ENCODE measurements around the gene CES4A.
"Not testable (repeated sequence)": the region's sequence is repeated elsewhere in the genome, so short reads cannot be mapped to it uniquely, and the experiment has no call there.

DNA sequence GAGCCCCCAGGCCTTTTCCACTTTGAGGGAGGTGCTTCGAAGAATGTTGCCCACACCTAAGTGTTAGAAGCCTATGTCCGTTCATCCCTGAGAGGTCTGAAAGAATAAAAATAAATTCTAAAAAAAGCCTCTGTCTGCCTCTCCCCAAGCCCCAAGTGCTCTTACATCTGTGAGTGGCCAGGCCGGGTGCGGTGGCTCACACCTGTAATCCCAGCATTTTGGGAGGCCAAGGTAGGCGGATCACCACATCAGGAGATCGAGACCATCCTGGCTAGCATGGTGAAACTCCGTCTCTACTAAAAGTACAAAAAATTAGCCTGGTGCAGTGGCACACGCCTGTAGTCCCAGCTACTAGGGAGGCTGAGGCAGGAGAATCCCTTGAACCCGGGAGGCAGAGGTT, 43.4 kb upstream of the CES4A start:
- TF ChIP-seq, protein P1, sequence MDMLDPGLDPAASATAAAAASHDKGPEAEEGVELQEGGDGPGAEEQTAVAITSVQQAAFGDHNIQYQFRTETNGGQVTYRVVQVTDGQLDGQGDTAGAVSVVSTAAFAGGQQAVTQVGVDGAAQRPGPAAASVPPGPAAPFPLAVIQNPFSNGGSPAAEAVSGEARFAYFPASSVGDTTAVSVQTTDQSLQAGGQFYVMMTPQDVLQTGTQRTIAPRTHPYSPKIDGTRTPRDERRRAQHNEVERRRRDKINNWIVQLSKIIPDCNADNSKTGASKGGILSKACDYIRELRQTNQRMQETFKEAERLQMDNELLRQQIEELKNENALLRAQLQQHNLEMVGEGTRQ (IDR thresholded peaks at IDR 0.05; ENCODE audit: borderline replicate concordance, low read depth, low read length) = not testable (repeated sequence)
- TF ChIP-seq, protein P2, sequence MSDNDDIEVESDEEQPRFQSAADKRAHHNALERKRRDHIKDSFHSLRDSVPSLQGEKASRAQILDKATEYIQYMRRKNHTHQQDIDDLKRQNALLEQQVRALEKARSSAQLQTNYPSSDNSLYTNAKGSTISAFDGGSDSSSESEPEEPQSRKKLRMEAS (IDR thresholded peaks at IDR 0.05; ENCODE audit: low read depth) = not testable (repeated sequence)
- not testable (repeated sequence) for TF ChIP-seq MXI1 (IDR thresholded peaks at IDR 0.05; ENCODE audit: low read depth, low read length); RXRA (IDR thresholded peaks at IDR 0.05; ENCODE audit: borderline replicate concordance, low read depth); RFX5 (IDR thresholded peaks at IDR 0.05; ENCODE audit: low read length); POLR2AphosphoS5 (IDR thresholded peaks at IDR 0.05; ENCODE audit: low read depth, low read length)
- TF ChIP-seq, protein P3, sequence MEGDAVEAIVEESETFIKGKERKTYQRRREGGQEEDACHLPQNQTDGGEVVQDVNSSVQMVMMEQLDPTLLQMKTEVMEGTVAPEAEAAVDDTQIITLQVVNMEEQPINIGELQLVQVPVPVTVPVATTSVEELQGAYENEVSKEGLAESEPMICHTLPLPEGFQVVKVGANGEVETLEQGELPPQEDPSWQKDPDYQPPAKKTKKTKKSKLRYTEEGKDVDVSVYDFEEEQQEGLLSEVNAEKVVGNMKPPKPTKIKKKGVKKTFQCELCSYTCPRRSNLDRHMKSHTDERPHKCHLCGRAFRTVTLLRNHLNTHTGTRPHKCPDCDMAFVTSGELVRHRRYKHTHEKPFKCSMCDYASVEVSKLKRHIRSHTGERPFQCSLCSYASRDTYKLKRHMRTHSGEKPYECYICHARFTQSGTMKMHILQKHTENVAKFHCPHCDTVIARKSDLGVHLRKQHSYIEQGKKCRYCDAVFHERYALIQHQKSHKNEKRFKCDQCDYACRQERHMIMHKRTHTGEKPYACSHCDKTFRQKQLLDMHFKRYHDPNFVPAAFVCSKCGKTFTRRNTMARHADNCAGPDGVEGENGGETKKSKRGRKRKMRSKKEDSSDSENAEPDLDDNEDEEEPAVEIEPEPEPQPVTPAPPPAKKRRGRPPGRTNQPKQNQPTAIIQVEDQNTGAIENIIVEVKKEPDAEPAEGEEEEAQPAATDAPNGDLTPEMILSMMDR (IDR thresholded peaks at IDR 0.05) = not testable (repeated sequence)
